ENCODE results near the gene GAGE1.
"Not testable (repeated sequence)": the region's sequence is repeated elsewhere in the genome, so short reads cannot be mapped to it uniquely, and the experiment has no call there.

DNA sequence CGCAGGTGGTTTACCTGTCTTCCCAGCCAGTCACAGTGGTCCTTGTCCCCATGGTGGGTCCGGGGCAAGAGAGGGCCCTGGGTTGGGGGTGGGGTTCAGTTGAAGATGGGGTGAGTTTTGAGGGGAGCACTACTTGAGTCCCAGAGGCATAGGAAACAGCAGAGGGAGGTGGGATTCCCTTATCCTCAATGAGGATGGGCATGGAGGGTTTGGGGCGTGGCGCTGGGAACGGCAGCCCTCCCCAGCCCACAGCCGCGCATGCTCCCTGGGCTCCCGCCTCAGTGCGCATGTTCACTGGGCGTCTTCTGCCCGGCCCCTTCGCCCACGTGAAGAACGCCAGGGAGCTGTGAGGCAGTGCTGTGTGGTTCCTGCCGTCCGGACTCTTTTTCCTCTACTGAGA, 28.7 kb upstream of the GAGE1 start, which contains the start of gene GAGE12G:
- not testable (repeated sequence) for TF ChIP-seq CBX5 (IDR thresholded peaks at IDR 0.05; ENCODE audit: borderline replicate concordance, low read depth); ZNF140 (CRISPR knock-in tag; IDR thresholded peaks at IDR 0.05); MAFK (IDR thresholded peaks at IDR 0.05; ENCODE audit: low read length); ZC3H4 (CRISPR knock-in tag; IDR thresholded peaks at IDR 0.05; ENCODE audit: borderline replicate concordance); CHD1 (IDR thresholded peaks at IDR 0.05; ENCODE audit: low read length); JUND (IDR thresholded peaks at IDR 0.05; ENCODE audit: borderline replicate concordance, low read depth, low read length); JUND (tag; IDR thresholded peaks at IDR 0.05; ENCODE audit: borderline replicate concordance, low read depth, low read length); NUFIP1 (IDR thresholded peaks at IDR 0.05; ENCODE audit: partially characterized antibody)
- TF ChIP-seq, protein P1, sequence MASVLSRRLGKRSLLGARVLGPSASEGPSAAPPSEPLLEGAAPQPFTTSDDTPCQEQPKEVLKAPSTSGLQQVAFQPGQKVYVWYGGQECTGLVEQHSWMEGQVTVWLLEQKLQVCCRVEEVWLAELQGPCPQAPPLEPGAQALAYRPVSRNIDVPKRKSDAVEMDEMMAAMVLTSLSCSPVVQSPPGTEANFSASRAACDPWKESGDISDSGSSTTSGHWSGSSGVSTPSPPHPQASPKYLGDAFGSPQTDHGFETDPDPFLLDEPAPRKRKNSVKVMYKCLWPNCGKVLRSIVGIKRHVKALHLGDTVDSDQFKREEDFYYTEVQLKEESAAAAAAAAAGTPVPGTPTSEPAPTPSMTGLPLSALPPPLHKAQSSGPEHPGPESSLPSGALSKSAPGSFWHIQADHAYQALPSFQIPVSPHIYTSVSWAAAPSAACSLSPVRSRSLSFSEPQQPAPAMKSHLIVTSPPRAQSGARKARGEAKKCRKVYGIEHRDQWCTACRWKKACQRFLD (CRISPR knock-in tag; IDR thresholded peaks at IDR 0.05) = not testable (repeated sequence)
- TF ChIP-seq, protein P2, sequence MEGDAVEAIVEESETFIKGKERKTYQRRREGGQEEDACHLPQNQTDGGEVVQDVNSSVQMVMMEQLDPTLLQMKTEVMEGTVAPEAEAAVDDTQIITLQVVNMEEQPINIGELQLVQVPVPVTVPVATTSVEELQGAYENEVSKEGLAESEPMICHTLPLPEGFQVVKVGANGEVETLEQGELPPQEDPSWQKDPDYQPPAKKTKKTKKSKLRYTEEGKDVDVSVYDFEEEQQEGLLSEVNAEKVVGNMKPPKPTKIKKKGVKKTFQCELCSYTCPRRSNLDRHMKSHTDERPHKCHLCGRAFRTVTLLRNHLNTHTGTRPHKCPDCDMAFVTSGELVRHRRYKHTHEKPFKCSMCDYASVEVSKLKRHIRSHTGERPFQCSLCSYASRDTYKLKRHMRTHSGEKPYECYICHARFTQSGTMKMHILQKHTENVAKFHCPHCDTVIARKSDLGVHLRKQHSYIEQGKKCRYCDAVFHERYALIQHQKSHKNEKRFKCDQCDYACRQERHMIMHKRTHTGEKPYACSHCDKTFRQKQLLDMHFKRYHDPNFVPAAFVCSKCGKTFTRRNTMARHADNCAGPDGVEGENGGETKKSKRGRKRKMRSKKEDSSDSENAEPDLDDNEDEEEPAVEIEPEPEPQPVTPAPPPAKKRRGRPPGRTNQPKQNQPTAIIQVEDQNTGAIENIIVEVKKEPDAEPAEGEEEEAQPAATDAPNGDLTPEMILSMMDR (IDR thresholded peaks at IDR 0.05 in 2 of 3, conservative IDR thresholded peaks at IDR 0.05 in 1 of 3; ENCODE audit: insufficient read depth in 2 of 3, low read depth in 1 of 3, low read length in 3 of 3) = not testable (repeated sequence)

Data from K562 (cell line).